C4-2B (cell line): ENCODE data around the gene ANXA2.
"Not testable (repeated sequence)": the region's sequence is repeated elsewhere in the genome, so short reads cannot be mapped to it uniquely, and the experiment has no call there.

Experiments
- CTCF ChIP-seq: fragments of 450-650 bp; conservative IDR thresholded peaks from 2 replicates; pipeline ENCODE4 v1.5.1; 2017; ENCODE audit warnings: mild to moderate bottlenecking
- ZFX ChIP-seq: fragments of 450-650 bp; IDR thresholded peaks from 2 replicates; pipeline ENCODE4 v1.6.1; 2017

- not testable (repeated sequence) for TF ChIP-seq CTCF, ZFX
Measured at GRCh38 chr15:60412807-60413206, 15.0 kb upstream of the ANXA2 start.
